ENCODE measurements around the gene CDSN.

DNA sequence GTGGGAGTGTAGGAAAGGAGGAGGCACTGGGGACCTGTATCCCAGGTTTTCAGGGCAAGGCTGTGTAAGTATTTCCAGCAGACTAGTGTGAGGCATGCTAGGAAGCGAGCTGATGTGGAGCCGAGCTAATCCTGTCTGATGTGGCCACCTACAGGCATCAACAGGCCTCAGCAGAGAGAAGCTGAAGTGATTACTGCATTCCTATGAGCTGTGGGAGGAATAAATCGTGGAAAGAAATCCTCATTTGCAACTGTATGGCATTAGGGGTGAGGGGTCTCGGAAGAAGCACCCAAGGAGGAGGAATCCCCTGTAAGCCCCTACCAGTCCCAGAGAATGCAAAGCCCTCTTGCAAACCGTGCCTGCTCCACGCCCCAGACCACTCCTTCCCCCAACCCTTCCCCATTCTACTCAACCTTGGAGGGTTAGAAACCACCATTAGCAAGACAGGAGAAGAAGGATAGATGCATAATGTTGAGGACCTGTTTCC is 49.5 kb downstream of the CDSN start:
- no peak for TF ChIP-seq ZNF70 (CRISPR knock-in tag; IDR thresholded peaks at IDR 0.05)
- TF ChIP-seq ZNF8 (CRISPR knock-in tag; IDR thresholded peaks at IDR 0.05): no peak
- no peak for TF ChIP-seq ZFP3 (CRISPR knock-in tag; IDR thresholded peaks at IDR 0.05)
- TF ChIP-seq RARB (CRISPR knock-in tag; IDR thresholded peaks at IDR 0.05): no peak
- no peak for TF ChIP-seq ISL1 (CRISPR knock-in tag; IDR thresholded peaks at IDR 0.05)
- no peak for TF ChIP-seq ARNTL (CRISPR knock-in tag; IDR thresholded peaks at IDR 0.05; ENCODE audit: borderline replicate concordance, low read depth)
- TF ChIP-seq, protein P1, sequence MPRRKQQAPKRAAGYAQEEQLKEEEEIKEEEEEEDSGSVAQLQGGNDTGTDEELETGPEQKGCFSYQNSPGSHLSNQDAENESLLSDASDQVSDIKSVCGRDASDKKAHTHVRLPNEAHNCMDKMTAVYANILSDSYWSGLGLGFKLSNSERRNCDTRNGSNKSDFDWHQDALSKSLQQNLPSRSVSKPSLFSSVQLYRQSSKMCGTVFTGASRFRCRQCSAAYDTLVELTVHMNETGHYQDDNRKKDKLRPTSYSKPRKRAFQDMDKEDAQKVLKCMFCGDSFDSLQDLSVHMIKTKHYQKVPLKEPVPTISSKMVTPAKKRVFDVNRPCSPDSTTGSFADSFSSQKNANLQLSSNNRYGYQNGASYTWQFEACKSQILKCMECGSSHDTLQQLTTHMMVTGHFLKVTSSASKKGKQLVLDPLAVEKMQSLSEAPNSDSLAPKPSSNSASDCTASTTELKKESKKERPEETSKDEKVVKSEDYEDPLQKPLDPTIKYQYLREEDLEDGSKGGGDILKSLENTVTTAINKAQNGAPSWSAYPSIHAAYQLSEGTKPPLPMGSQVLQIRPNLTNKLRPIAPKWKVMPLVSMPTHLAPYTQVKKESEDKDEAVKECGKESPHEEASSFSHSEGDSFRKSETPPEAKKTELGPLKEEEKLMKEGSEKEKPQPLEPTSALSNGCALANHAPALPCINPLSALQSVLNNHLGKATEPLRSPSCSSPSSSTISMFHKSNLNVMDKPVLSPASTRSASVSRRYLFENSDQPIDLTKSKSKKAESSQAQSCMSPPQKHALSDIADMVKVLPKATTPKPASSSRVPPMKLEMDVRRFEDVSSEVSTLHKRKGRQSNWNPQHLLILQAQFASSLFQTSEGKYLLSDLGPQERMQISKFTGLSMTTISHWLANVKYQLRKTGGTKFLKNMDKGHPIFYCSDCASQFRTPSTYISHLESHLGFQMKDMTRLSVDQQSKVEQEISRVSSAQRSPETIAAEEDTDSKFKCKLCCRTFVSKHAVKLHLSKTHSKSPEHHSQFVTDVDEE (CRISPR knock-in tag; IDR thresholded peaks at IDR 0.05): no peak
- TF ChIP-seq GLIS3 (CRISPR knock-in tag; IDR thresholded peaks at IDR 0.05): no peak
- no peak for TF ChIP-seq TCF4 (CRISPR knock-in tag; IDR thresholded peaks at IDR 0.05; ENCODE audit: borderline replicate concordance)
- no peak for TF ChIP-seq ZC3H10 (CRISPR knock-in tag; IDR thresholded peaks at IDR 0.05)
- TF ChIP-seq ZFP30 (CRISPR knock-in tag; IDR thresholded peaks at IDR 0.05): no peak
- TF ChIP-seq, protein P2, sequence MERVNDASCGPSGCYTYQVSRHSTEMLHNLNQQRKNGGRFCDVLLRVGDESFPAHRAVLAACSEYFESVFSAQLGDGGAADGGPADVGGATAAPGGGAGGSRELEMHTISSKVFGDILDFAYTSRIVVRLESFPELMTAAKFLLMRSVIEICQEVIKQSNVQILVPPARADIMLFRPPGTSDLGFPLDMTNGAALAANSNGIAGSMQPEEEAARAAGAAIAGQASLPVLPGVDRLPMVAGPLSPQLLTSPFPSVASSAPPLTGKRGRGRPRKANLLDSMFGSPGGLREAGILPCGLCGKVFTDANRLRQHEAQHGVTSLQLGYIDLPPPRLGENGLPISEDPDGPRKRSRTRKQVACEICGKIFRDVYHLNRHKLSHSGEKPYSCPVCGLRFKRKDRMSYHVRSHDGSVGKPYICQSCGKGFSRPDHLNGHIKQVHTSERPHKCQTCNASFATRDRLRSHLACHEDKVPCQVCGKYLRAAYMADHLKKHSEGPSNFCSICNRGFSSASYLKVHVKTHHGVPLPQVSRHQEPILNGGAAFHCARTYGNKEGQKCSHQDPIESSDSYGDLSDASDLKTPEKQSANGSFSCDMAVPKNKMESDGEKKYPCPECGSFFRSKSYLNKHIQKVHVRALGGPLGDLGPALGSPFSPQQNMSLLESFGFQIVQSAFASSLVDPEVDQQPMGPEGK (CRISPR knock-in tag; IDR thresholded peaks at IDR 0.05; ENCODE audit: borderline replicate concordance): no peak
- no peak for TF ChIP-seq OSR1 (CRISPR knock-in tag; IDR thresholded peaks at IDR 0.05)
- TF ChIP-seq ESRRG (CRISPR knock-in tag; IDR thresholded peaks at IDR 0.05): no peak
